ENCODE results near the gene DCT. TPM values are rescaled to one million over a fixed set of nuclear protein-coding genes. Genes with fewer than 3 reads are reported as not detected.

The DCT gene
- total RNA-seq, 1 donor from 2014 or later, result not detected

Other genes starting within 250 kb of the DCT start
- gene TGDS, start 116.5 kb upstream of the DCT start, total RNA-seq, result 26.6 and 27.5 TPM in 2 replicates
- 9.2 and 9.4 TPM in 2 replicates for gene GPR180, start 122.2 kb upstream of the DCT start, total RNA-seq
- 0.16 and 0.21 TPM in 2 replicates for gene SOX21, start 232.9 kb upstream of the DCT start, total RNA-seq

Data from activated T-helper 2 cell treated with anti-CD3 and anti-CD28 coated beads, Interferon-gamma antibody, Interleukin-2, Interleukin-4, amounts not matched to agents 10 μg/mL and 5 μg/mL and 100 μg/mL, durations not matched to agents 14 hours and 24 hours and 36 hours (primary cell).